ENCODE data around the gene ARL14.
"Not testable (repeated sequence)": the region's sequence is repeated elsewhere in the genome, so short reads cannot be mapped to it uniquely, and the experiment has no call there.

The ARL14 gene

DNA sequence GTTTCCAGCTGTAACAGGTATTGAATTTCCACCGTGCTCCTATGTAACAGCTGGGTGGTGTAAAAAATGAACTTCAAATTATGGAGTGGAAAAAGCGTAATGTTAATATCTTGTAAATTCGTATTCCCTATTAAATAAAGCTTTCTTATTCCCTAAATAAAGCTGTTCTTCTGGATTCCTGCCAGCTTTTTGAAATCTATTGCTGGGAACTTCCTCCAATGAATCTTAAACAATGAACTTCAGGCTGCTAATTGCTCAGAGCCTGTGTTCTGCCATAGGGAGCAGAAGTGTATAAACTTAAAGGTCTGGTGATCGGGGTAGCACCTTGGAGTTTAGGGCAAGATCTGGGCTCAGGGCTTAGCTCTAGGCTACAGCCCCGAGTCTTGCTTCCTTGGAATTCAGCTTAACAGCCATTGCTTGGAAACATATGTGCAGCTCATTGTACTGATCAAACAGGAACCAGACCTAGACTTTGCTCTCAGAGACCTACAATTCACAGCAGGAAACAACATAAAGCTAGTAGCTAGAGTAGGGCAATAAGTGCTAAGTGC is 1.4 kb downstream of the ARL14 start:
- DNase-seq: no peak

DNA sequence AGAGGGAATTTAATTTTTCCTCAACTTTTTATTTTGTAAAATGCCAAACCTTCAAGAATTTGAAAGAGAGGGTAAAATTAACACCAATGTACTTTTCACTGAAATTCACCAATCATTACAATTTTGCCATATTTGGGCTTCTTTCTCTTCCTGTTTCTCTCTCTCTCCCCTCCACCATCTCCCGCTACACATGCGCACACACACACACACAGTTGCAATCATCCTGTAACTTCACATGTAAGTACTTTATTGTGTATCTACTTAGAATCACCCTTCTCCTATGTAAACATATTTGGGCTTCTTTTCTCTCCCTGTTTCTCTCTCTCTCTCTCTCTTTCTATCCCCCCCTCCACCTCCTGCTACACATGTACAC is 7.4 kb downstream of the ARL14 start:
- DNase-seq: no peak

DNA sequence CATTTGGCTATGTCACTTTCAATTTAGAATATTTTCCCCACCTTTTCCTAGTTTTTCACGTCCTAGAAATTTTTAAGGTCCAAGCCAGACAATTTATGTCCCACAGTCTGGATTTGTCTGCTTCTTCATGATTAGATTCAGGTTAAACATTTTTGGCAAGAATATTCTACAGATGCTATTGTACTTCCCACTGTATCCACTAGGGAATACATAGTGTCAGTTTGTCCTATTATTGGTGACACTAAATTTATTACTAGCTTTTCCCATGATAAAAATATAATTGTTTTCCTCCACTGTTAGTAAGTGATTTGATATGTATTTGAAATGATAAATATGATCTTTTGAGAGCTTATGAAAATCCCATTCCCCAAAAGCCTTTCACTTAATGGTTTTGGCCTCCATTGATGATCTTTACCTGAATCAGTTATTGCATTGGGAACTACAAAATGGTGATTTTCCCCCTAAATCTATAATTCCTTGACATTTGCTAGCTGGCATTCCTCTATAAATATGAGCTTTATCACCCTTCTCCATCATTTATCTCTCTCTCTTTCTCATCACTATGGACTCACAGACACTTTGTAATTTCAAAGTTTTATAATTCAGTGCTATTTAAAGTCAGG is 8.3 kb downstream of the ARL14 start:
- DNase-seq: no peak

GRCh38 chr3:160686955-160687535 is 10.1 kb downstream of the ARL14 start:
- DNase-seq: no peak

GRCh38 chr3:160691151-160691550 is 14.2 kb downstream of the ARL14 start:
- DNase-seq: no peak

DNA sequence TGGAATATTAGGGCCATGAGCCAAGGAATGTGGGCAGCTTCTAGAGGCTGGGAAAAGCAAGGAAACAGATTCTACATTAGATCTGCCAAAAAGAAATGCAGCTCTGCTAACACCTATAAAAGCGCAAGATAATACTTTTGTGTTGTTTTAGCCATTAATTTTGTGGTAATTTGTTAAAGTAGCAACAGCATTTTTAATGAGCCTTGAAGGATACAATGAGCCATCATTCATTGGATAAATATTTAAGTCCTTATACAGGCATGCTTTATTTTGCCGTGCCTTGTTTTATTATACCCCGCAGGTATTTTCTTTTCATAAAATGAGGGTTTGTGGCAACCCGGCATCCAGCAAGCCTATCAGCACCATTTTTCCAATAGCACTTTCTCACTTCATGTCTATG is 15.0 kb downstream of the ARL14 start:
- DNase-seq: no peak

DNA sequence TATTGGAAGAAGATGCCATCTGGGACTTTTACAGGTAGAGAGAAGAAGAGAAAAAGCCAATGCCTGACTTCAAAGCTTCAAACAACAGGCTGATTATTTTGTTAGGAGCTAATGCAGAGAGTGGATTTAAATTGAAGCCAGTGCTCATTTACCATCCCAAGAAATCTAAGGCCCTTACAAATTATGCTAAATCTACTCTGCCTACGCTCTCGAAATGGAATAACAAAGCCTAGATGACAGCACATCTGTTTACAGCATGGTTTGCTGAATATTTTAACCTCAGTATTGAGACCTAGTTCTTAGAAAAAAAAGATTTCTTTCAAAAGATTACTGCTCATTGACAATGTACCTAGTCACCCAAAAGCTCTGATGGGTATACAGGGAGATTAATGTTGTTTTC is 16.2 kb downstream of the ARL14 start:
- no peak for DNase-seq

GRCh38 chr3:160694345-160694744 is 17.4 kb downstream of the ARL14 start:
- DNase-seq: no peak

DNA sequence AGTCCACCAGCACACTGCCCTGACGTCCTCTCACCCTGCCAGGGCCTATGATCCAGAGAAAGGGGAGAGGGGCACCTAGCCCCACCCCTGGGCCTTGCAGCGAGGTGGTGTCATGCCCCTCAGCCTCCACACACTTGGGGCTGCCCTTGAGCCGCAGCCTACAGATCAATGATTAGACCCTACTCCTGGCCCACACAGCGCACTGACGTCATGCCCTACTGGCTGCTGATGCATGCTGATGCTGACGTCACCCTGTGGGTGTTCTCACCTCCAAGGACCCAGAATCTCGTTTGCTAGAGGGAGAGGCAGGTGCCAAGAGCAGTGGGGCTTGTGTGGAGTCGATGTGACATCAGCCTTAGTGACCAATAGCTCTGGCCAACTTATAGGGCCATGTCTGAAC is 18.0 kb downstream of the ARL14 start:
- no peak for DNase-seq

DNA sequence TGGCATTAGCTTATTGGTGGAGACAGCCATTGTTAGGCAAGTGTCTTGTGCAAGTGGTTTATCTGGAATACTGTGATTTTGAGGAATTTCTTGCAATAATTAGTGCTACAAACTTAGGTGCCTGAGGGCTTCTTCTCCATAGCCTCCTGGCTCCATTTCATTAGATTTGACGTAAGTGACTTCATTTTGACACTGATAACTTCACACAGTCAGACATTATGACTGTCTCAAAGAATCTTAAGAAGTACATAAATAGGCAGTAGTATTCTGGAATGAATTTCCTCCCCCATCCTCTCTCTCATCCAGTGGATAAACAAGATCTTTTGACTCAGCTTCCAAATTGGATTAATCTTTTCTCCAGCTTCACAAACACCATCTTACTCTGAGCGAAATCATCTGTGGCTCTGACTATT is 19.0 kb downstream of the ARL14 start:
- no peak for DNase-seq

DNA sequence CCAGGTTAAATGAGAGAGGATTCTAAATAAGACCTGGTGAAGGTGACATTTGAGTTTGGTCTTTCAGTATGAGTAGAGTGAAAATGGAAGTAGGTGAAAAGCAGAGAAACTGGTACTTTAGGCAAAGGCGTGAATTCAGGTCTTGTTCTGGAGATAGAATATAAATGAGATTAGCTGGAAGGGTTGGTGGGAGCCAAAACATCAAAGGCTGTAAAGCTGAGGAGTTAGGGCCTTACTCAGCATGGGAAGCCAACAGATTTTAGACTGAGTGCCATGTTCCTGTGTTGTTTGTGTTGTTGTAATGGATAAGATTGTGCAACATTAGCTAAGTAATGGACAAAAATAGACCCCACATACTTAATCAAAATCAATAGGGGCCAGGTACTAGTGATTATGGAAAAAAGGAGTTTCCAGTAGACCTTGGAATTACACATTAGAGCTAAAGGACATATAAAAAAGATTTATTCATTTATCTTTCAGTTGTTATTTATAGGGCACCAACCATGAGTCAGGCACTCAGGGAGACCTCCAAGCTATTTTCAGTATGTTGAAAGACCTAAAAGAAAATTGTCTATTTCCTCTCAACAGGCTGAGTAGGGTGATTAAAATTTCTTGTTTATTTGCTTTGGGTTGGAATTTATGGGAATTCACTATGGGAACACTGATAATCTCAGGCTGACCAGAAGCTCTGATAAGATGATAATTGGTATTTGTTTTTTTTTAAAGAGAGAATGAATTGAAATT is 20.8 kb downstream of the ARL14 start:
- DNase-seq: no peak

DNA sequence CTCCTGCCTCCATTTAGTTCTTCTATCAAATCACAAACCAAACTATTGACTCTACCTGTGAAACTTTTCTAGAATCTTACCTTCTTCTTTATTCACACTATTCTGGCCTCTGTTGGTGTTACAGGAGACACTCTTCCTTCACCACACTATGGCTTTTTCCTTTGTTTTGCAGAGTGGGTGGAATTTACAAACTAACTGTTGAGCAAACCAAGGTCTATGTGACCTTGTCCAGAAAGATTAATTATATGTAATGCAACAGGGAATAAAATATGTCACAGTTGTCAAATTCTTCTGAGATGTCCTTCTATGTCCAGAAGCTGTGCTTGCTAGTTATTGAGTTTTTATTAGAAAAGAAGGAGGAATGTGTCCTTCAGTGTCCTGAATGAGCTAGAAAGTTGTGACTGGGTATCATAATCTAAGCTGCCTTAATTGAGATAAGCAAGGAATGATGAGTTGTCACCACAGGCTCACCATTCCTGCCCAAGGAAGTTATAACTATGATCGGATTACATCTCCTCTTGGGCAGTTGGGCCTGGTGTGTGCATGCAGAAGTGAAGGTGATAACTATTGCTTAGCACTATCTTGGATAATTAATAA is 21.7 kb downstream of the ARL14 start:
- no peak for DNase-seq

DNA sequence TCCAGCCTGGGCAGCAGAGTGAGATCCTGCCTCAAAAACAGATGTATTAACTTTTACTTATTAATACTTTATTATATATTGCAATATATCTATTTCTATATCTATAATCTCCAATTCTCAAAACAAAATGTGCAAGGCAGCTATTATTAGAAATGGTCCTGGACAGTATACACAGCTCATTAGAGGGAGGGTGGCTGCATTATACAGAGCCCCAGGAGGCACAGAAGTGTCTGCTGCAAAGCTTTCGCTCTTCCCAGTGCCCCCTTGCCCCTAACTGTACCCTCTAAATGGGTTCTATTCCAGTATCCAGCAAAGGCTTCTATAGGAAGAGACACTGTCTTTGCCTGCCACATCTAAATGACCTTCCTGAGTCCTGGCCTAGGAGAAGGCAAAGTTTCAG is 24.5 kb downstream of the ARL14 start:
- DNase-seq: no peak

DNA sequence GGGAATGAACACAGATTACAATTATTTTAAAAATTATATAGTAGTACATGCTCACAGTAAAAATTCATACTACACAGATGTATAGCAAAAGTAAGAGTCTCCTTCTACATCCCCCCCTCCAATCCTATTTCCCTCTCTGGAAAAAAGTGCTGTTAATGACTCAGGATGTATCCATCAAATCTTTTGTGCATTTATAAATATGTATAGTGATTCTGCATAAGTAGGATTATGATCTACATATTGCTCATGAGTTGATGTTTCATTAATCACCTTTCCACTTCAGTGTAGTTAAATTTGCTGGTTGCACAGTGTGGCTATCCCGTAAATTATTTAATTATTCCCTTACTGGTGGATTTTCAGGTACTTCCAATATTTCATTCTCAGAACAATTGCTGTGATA is 25.3 kb downstream of the ARL14 start:
- DNase-seq: no peak

- no peak for DNase-seq
These were observed 27.0 kb downstream of the ARL14 start for GRCh38 chr3:160703974-160704373.

DNA sequence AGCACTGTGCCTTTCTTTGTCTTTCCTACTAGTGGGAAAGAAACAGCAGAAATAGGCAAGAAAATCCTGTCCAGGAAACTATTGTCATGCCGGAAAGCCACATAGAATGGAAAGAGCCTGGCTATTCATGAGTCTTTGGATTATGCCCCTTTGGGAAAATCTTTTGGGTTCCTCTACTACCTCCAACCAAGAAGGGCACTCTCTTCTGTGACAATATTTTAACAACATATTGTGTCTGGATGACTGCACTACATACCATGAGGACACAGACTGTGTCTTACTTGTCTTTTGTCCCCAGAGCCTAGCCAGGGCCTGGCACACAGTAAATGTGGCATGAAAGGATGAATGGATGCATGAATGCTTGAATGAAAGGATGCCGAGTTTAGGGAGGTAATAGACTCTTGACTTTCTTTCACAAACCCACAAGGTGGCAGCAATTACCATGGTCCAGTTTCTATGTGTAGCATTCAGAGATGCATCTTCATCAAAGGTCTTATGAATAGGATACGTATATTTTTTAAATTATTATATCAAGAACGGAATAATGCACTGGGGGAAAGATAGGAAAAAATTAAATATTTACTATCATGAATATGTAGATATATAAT is 30.3 kb downstream of the ARL14 start:
- DNase-seq: peak; percentile 34

GRCh38 chr3:160709477-160710182 is 32.7 kb downstream of the ARL14 start:
- no peak for DNase-seq

DNA sequence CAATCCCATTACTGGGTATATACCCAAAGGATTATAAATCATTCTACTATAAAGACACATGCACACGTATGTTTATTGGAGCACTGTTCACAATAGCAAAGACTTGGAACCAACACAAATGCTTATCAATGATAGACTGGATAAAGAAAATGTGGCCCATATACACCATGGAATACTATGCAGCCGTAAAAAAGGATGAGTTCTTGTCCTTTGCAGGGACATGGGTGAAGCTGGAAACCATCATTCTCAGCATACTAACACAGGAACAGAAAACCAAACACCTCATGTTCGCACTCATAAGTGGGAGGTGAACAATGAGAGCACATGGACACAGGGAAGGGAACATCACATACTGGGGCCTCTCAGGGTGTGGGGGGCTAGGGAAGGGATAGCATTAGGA is 36.2 kb downstream of the ARL14 start:
- not testable (repeated sequence) for DNase-seq

DNA sequence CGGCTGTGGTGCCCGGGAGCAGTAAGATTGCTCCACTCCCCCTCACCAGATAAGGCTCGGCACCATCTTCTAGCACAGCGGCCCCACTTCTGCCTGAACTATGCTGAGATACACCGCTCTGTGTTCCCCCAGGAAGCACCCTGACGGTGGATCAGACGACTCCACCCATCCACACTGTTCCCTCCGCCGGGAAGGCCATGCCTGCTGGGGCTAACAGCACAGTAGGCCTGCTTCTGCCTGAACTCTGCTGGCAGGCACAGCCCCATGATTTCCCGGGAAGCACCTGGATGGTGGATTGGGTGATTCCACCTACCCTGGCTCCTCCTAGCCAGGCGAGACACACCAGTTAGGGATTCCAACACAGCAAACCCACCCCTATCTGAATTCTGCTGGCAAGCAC is 42.8 kb downstream of the ARL14 start:
- no peak for DNase-seq

DNA sequence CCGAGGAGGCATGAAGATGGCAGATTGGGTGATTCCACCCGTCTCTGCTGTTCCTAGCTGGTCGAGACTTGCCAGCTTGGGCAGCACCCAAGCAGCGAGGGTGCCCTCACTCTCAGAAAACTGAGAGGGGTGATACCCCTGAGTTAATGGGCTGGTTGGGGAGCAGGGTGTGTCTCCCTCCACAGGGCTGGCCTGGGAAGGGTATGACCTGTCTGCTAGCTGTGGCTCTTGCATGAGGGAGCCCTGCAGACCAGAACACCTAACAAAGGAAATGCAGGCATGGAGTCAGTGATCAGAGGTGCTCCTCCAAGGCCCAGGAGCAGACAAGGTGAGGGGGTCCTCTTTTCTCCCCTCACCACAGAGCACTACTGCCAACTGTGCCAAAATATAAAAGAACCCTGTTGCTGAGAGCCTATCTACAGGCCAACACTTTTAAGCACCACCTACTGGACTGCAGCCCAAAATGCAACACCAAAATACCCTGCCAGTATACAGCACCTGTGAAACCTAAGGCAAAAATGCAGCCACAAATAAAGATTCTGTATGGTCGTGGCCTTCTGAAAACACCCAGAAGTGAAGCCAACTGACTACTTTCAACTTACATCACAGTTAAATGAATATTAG is 43.3 kb downstream of the ARL14 start:
- DNase-seq: no peak

DNA sequence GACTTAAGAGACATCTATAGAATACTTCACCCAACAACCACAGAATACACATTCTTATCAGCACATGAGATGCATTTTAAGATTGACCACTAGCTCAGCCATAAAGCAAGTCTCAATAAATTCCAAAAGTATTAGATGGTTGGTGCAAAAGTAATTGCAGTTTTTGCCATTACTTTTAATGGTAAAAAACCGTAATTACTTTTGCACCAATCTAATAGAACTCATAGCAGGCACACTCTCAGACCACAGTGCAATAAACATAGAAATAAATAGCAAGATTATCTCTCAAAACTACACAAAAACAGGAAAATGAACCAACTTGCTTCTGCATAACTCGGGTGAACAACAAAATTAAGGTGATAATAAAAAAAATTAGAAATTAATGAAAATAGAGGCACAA is 45.4 kb downstream of the ARL14 start:
- no peak for DNase-seq

GRCh38 chr3:160725338-160725737 is 48.4 kb downstream of the ARL14 start:
- DNase-seq: no peak
